H54 (cell line): ENCODE measurements around the gene PSG5.
"Not testable (repeated sequence)": the region's sequence is repeated elsewhere in the genome, so short reads cannot be mapped to it uniquely, and the experiment has no call there.

Source experiments
- DNase-seq: peaks from one replicate; pipeline ENCODE4 v3.0.0; 2011; ENCODE audit warnings: low spot score, mixed read lengths; ENCODE audit not compliant: insufficient read length
- FAIRE-seq: peaks from 3 replicates; lab custom pipeline; 2011; peaks lifted over from hg19 to GRCh38; lab: Jason Lieb, UNC
- POLR2A ChIP-seq: IDR thresholded peaks from 2 replicates; pipeline ENCODE4 v1.6.1; 2011; ENCODE audit warnings: low read depth, mild to moderate bottlenecking, low read length

Gene PSG5

DNA sequence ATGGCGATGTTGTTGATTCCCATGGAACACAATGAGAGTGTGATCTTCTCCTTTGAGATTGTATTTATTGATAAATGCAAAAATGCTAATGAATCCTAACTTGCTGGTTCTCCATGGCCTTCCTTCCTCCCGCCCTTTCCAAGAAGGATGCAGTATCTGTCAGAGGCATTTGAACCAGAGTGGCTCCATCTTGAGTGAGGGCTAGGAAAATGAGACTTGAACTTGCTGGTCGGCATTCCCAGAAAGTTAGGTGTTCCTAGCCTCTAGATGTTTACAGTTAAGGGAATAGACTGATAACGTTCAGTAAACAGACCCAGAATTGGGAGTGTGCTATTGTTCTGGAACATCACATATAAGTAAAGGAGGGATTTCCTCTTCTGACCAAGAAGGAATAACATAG lies 59.6 kb downstream of the PSG5 start:
- FAIRE-seq (no peak), DNase-seq (no peak)
- TF ChIP-seq POLR2A, result no peak

DNA sequence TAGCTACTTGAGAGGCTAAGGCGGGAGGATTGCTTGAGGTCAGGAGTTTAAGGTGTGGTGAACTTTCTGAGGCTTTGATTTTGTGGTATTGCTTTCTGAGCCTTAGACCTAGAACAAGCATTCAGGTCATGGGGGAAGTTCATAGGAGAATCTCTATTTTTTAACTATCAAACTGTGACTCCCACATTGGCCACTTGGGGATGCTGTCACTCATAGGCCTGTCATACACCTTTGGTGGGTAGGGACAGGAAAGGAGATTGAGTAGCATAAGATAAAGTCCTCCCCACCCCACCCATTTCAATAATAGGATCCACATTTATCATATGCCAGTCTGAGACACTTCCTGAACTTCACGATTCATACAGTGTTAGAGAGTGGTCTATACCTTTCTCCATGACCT lies 62.0 kb downstream of the PSG5 start:
- DNase-seq (no peak), FAIRE-seq (no peak)
- TF ChIP-seq POLR2A, result no peak

DNA sequence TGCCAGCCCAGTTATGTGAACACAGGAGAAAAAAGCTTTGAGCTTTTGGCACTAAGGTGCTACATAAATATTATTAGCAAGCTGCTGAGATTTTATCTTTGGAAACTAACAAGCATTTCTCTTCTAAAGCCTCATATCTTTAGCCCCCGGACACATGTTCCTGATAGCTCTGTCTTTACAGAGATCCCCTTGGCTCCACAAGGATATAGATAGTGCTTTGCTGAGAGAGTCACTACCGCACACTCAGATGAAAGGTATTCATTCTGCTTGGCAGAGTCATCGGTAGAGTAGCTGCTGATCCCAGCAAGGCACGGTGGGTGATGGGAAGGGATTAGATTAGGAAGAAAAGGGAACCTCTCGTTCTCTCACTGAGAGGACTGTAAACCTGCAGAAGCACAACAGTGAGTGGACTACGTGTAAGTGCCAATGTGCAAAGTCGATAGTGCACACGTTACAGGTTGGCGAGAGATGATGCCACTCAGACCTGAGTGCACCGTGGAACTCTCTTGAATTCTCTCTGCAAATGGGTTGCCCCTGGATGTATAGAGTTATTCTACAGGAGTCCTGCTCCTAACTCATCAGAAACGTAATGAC lies 65.8 kb downstream of the PSG5 start:
- DNase-seq (peak; percentile 41), FAIRE-seq (peak; percentile 96)

DNA sequence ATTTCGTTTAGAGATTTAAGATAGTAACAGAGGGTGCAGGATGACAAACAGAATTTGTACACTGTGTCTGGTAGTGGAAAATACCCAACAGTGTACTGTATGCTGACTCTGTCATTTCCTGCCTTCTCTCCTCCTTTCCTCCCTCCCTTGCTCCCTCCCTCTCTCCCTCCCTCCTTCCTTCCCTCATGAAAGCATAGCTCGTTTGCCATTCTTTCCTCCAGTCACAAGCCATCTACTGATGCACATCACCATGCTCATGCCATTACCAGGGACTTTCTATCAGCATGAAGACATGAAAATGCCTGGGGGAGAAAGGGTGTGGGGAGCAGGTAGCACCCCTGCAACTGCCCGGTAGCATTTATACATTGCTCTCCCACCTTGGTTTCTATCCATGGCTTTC lies 66.8 kb downstream of the PSG5 start:
- not testable (repeated sequence) for DNase-seq
- FAIRE-seq, result peak; percentile 86
